CD4-positive, alpha-beta T cell treated with Interleukin-2 at 100 ng/mL for 4 hours (primary cell): Measurements from ENCODE around the gene CDH13.

ENCODE experiments used
- DNase-seq: peaks from one replicate; pipeline ENCODE4 v3.0.0-alpha.2; 2020; ENCODE audit warnings: low spot score

Gene CDH13

GRCh38 chr16:82954224-82954929 lies 327.6 kb downstream of the CDH13 start:
- DNase-seq, result no peak

GRCh38 chr16:82955741-82956348 lies 329.1 kb downstream of the CDH13 start:
- DNase-seq, result no peak

- DNase-seq, result no peak
These were observed 330.4 kb downstream of the CDH13 start for GRCh38 chr16:82957212-82957611.

- no peak for DNase-seq
These were observed 334.1 kb downstream of the CDH13 start for GRCh38 chr16:82960918-82961317.

- DNase-seq, result no peak
These were observed 336.9 kb downstream of the CDH13 start for GRCh38 chr16:82963653-82964052.

- DNase-seq, result no peak
These were observed 339.0 kb downstream of the CDH13 start for GRCh38 chr16:82965808-82966207.

GRCh38 chr16:82967424-82967823 lies 340.7 kb downstream of the CDH13 start:
- DNase-seq, result no peak

- no peak for DNase-seq
These were observed 344.4 kb downstream of the CDH13 start for GRCh38 chr16:82971126-82971525.

- no peak for DNase-seq
These were observed 345.7 kb downstream of the CDH13 start for GRCh38 chr16:82972331-82972919.

GRCh38 chr16:82979406-82980111 lies 352.8 kb downstream of the CDH13 start:
- DNase-seq, result no peak

GRCh38 chr16:82980810-82981209 lies 354.0 kb downstream of the CDH13 start:
- DNase-seq, result no peak

- DNase-seq, result no peak
These were observed 361.0 kb downstream of the CDH13 start for GRCh38 chr16:82987767-82988166.

GRCh38 chr16:82990155-82990554 lies 363.4 kb downstream of the CDH13 start:
- no peak for DNase-seq

- DNase-seq, result no peak
These were observed 364.6 kb downstream of the CDH13 start for GRCh38 chr16:82991410-82991809.

GRCh38 chr16:82991966-82992675 lies 365.4 kb downstream of the CDH13 start:
- no peak for DNase-seq

- no peak for DNase-seq
These were observed 366.0 kb downstream of the CDH13 start for GRCh38 chr16:82992786-82993185.

GRCh38 chr16:82993415-82993814 lies 366.6 kb downstream of the CDH13 start:
- no peak for DNase-seq

- no peak for DNase-seq
These were observed 367.2 kb downstream of the CDH13 start for GRCh38 chr16:82993926-82994325.

- DNase-seq, result no peak
These were observed 368.6 kb downstream of the CDH13 start for GRCh38 chr16:82995286-82995923.

- peak; percentile 2 for DNase-seq
These were observed 369.2 kb downstream of the CDH13 start for GRCh38 chr16:82995924-82996441.

GRCh38 chr16:82996814-82997213 lies 370.0 kb downstream of the CDH13 start:
- DNase-seq, result no peak
